Daoy (cell line): ENCODE results near the gene NDUFB4. TPM values are rescaled to one million over a fixed set of nuclear protein-coding genes. Genes with fewer than 3 reads are reported as not detected.
"Not testable (repeated sequence)": the region's sequence is repeated elsewhere in the genome, so short reads cannot be mapped to it uniquely, and the experiment has no call there.

Experiments
- DNase-seq: peaks from one replicate; pipeline ENCODE4 v3.0.0-alpha.2; 2015; ENCODE audit warnings: low read depth
- total RNA-seq: library from RNA; depleted of rRNA; stranded (reverse); fragments of >200 nt; shearing (Covaris generic); gene quantifications from 2 replicates; pipeline ENCODE4 v1.2.3, GENCODE V29; 2014; rRNA removed

The NDUFB4 gene
- total RNA-seq, 1 experiment from 2014 or later, result 124 TPM

- peak; percentile 25 for DNase-seq
These were observed 41.9 kb downstream of the NDUFB4 start for GRCh38 chr3:120637851-120638559.

- not testable (repeated sequence) for DNase-seq
These were observed 42.7 kb downstream of the NDUFB4 start for GRCh38 chr3:120638820-120639219.

GRCh38 chr3:120640231-120640630 is 44.1 kb downstream of the NDUFB4 start:
- no peak for DNase-seq

DNA sequence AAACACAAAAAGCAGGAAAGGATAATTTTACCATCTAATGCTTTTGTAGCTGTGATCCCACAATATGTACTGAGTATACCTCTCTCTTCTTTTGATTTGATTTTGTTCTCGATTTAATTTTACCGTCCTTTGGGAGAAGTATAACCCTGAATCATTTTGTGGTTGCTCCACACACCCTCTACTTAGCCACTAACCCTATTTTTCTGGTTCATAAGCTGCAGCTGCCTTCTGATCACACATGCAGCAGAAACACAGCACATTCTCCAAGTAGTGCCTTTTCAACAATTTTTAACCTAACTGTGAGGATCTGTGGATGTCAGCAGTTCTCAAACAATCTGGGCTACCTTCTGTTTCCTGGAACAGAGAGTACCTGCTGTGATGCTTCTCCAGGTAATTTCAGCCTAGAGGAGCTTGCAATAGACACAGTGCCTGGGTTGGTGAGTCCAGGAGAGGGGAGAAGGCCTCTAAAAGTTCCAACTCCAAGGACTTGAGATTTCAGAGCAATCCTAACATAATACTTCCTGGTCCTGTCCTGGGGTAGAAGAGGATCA is 45.6 kb downstream of the NDUFB4 start:
- DNase-seq, result no peak

DNA sequence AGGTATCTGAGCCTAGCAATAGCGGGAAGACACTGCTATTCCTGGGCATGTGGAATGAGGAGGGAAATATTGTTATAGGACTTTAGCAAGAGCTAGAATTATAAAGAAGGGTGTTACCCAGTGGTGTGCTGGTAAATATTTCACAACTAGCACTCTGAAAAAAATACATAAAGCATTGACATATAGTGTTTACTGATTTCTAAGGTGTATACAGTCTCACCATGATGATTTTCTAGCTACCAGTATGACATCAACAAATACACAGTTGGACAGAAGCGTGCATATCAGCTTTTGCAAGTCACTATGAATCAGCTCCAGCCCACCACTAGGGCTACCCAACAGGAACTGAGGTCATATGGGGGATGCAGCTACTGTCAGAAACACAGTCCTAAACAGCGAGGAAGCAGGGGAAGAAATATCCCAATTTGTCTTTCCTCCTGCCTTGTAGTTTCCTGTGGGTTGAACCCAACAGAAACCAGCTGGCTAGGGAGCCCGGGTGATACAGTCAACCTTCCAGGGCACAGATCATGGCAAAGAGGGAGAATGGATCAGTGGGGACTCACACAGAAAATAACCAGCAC is 46.3 kb downstream of the NDUFB4 start:
- DNase-seq, result peak; percentile 77

DNA sequence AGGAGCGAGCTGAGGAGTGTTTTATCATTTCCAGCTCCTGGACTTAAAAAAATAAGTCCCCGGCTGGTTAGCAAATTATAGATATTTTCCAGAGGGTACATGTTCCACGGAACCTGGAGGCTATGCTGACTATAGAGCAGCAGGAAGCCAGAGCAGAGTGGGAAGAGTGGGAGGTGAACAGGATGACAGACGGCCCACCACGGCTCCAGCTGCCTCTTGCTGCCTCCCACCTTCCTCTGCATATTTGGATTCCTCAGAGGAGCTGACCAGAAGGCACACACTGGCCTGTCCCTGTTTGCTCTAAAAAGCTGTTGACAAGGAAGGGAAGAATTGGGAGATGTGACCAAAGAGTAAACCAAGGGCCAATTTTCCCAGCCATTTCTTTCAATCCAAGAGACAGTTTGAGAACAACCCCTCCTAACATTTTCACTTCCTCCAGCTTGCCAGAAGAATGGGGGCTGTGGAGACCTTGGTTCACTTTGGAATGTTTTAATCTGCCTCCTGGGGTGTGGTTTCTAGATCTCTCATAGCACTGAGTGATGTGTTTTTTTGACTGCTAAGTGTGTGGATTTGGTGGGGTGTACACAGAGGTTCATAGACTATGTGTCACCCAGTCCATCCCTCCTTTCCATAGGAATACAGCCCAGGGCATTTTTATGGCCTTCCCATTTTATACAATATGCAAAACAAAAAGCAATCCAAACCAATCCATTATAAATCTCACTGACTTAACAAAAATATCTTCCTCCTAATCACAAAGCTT is 49.1 kb downstream of the NDUFB4 start:
- DNase-seq, result peak; percentile 52

- DNase-seq, result no peak
These were observed 50.8 kb downstream of the NDUFB4 start for GRCh38 chr3:120646771-120647432.

DNA sequence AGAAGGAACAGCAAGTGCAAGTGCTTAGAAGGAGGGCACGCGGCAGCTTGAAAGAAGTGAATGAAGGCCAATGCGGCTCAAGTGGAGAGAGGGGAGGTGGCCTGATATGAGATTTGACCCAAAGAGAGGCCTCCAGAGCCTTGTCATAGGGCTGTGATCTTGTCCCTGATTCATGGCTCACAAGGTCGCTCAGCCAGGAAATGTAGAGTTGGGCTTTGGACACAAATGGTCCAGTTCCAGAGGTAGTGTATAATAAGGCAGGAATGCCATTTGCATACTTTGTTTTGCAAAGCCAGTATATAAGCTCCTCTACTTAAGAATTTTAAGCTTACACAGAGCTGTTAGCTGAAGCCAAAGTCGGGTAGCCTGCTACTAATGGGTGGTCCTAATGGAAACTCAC is 52.2 kb downstream of the NDUFB4 start:
- no peak for DNase-seq

DNA sequence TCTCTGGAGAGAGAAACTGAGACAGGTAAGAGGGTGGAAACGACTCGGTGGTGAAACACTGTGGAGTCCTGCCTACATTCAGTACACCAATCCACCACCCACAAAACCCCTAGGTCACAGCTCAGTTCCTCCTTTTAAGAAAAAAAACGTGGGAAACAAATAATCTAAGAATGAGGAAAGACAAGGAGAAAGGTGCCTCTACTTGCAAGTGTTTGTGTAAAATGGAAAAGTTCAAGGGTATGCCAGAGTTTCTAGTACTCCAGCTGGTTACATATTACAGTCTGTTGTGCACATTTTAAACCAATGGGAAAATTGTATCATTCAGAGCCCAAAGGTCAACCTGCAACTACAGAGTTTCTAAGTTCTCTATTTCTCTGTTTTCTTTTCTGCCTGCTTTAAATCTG is 53.7 kb downstream of the NDUFB4 start:
- DNase-seq, result no peak

GRCh38 chr3:120650311-120650710 is 54.2 kb downstream of the NDUFB4 start:
- no peak for DNase-seq

Other genes starting within 250 kb of the NDUFB4 start
- gene LRRC58, start 247.0 kb upstream of the NDUFB4 start, total RNA-seq, result 25.9 and 29.2 TPM in 2 replicates
- gene FSTL1, start 145.3 kb upstream of the NDUFB4 start, total RNA-seq, result 476 and 490 TPM in 2 replicates
- gene HGD, start 85.9 kb downstream of the NDUFB4 start, total RNA-seq, result not detected in 2 replicates
- gene RABL3, start 146.2 kb downstream of the NDUFB4 start, total RNA-seq, result 26.5 and 33.8 TPM in 2 replicates
- gene GTF2E1, start 146.4 kb downstream of the NDUFB4 start, total RNA-seq, result 22.2 and 23.4 TPM in 2 replicates